Measurements from ENCODE around the gene SARDH. TPM values are rescaled to one million over a fixed set of nuclear protein-coding genes. Genes with fewer than 3 reads are reported as not detected.
A peak's percentile ranks its signal among the peaks of the same experiment; 100 is the strongest.

Gene SARDH
- total and polyA plus RNA-seq, 4 experiments from 2014 or later: 2.5 to 19.3 (median 11.4) TPM

- no peak overlapping the region for H3K4me3 Mint-ChIP-seq
- H3K36me3 ChIP-seq (ENCODE audit: insufficient read depth, low read length): no peaks in the 10 kb centered on the region
- ChIA-PET CTCF (ENCODE audit: partially characterized antibody) (no interaction called here), POLR2A (ENCODE audit: partially characterized antibody) (no interaction called here)
- peaks cover 0 to 25% (median 8%) of the 10 kb centered on the region in 8 donors for H3K9me3 Mint-ChIP-seq
- H3K27me3 ChIP-seq (ENCODE audit: insufficient read depth, low read length): no peaks in the 10 kb centered on the region
- intact Hi-C loops (cut with micrococcal nuclease): no loop called here
- no peaks in the 10 kb centered on the region for H3K4me1 ChIP-seq (ENCODE audit: insufficient read depth, low read length)
- DNase-seq: no peak
- peaks cover 0 to 6% of the 10 kb centered on the region in 2 donors for H3K27me3 Mint-ChIP-seq
- no peaks in the 10 kb centered on the region for H3K9me3 ChIP-seq (ENCODE audit: control insufficient read depth in 1 of 2, low read length in 2 of 2)
- no peak overlapping the region for H3K27ac Mint-ChIP-seq
- no peak overlapping the region for H3K27ac ChIP-seq (ENCODE audit: low read depth, low read length)
- H3K4me1 Mint-ChIP-seq: no peaks in the 10 kb centered on the region
- no peak overlapping the region for H3K4me3 ChIP-seq (ENCODE audit: low read length in 2 of 2)
- H3K36me3 Mint-ChIP-seq: peaks cover 9% of the 10 kb centered on the region in 2 donors
These were observed 23.6 kb upstream of the SARDH start for GRCh38 chr9:133761641-133762248.

- Mint-ChIP-seq H3K27ac (peak overlapping the region in 1 of 7 donors; percentile 41), H3K4me1 (no peaks in the 10 kb centered on the region), H3K9me3 (peaks cover 0 to 18% (median 5%) of the 10 kb centered on the region in 8 donors), H3K4me3 (no peak overlapping the region), H3K36me3 (peaks cover 9% of the 10 kb centered on the region in 2 donors), H3K27me3 (peaks cover 0 to 6% of the 10 kb centered on the region in 2 donors)
- Histone ChIP-seq H3K36me3 (ENCODE audit: insufficient read depth, low read length) (no peaks in the 10 kb centered on the region), H3K27ac (ENCODE audit: low read depth, low read length) (no peak overlapping the region), H3K4me3 (ENCODE audit: low read length in 2 of 2) (no peak overlapping the region), H3K4me1 (ENCODE audit: insufficient read depth, low read length) (no peaks in the 10 kb centered on the region), H3K27me3 (ENCODE audit: insufficient read depth, low read length) (no peaks in the 10 kb centered on the region), H3K9me3 (ENCODE audit: control insufficient read depth in 1 of 2, low read length in 2 of 2) (no peaks in the 10 kb centered on the region)
- intact Hi-C loops (cut with micrococcal nuclease): no loop called here
- ChIA-PET POLR2A (ENCODE audit: partially characterized antibody) (no interaction called here), CTCF (ENCODE audit: partially characterized antibody) (no interaction called here)
- DNase-seq: no peak
These were observed 22.6 kb upstream of the SARDH start for GRCh38 chr9:133760713-133761290.

- Histone ChIP-seq H3K4me1 (ENCODE audit: insufficient read depth, low read length) (no peaks in the 10 kb centered on the region), H3K27me3 (ENCODE audit: insufficient read depth, low read length) (no peaks in the 10 kb centered on the region), H3K36me3 (ENCODE audit: insufficient read depth, low read length) (no peaks in the 10 kb centered on the region), H3K4me3 (ENCODE audit: low read length in 2 of 2) (no peak overlapping the region), H3K9me3 (ENCODE audit: control insufficient read depth in 1 of 2, low read length in 2 of 2) (no peaks in the 10 kb centered on the region), H3K27ac (ENCODE audit: low read depth, low read length) (no peak overlapping the region)
- Mint-ChIP-seq H3K27ac (no peak overlapping the region), H3K9me3 (peaks cover 0 to 11% (median 2%) of the 10 kb centered on the region in 8 donors), H3K4me1 (no peaks in the 10 kb centered on the region), H3K27me3 (peaks cover 0 to 6% of the 10 kb centered on the region in 2 donors), H3K36me3 (peaks cover 9% of the 10 kb centered on the region in 2 donors), H3K4me3 (no peak overlapping the region)
- intact Hi-C loops (cut with micrococcal nuclease): no loop called here
- no peak for DNase-seq
- CTCF ChIA-PET (ENCODE audit: partially characterized antibody): no interaction called here
- POLR2A ChIA-PET (ENCODE audit: partially characterized antibody): no interaction called here
These were observed 21.8 kb upstream of the SARDH start for GRCh38 chr9:133759946-133760345.

GRCh38 chr9:133759146-133759900 lies 21.2 kb upstream of the SARDH start:
- POLR2A ChIA-PET (ENCODE audit: partially characterized antibody): no interaction called here
- intact Hi-C loops (cut with micrococcal nuclease): no loop called here
- no peaks in the 10 kb centered on the region for H3K27me3 ChIP-seq (ENCODE audit: insufficient read depth, low read length)
- H3K9me3 ChIP-seq (ENCODE audit: control insufficient read depth in 1 of 2, low read length in 2 of 2): no peaks in the 10 kb centered on the region
- DNase-seq: no peak
- Mint-ChIP-seq H3K4me1 (peaks cover 0 to 2% (median 0%) of the 10 kb centered on the region in 4 donors), H3K9me3 (peaks cover 0 to 7% (median under 1%) of the 10 kb centered on the region in 8 donors), H3K27ac (no peak overlapping the region), H3K27me3 (peaks cover 0 to 4% of the 10 kb centered on the region in 2 donors), H3K36me3 (peaks cover 4 to 6% of the 10 kb centered on the region in 2 donors), H3K4me3 (no peak overlapping the region)
- H3K4me1 ChIP-seq (ENCODE audit: insufficient read depth, low read length): no peaks in the 10 kb centered on the region
- no peak overlapping the region for H3K4me3 ChIP-seq (ENCODE audit: low read length in 2 of 2)
- CTCF ChIA-PET (ENCODE audit: partially characterized antibody): interaction anchor here (0.6 kb wide), 1 partner anchor 236 kb away, joined by 3 read pairs; no protein-coding TSS in a partner anchor
- H3K27ac ChIP-seq (ENCODE audit: low read depth, low read length): no peak overlapping the region
- H3K36me3 ChIP-seq (ENCODE audit: insufficient read depth, low read length): no peaks in the 10 kb centered on the region

GRCh38 chr9:133758228-133758627 lies 20.1 kb upstream of the SARDH start:
- H3K4me1 Mint-ChIP-seq: peaks cover 0 to 2% (median 0%) of the 10 kb centered on the region in 4 donors
- Histone ChIP-seq H3K9me3 (ENCODE audit: control insufficient read depth in 1 of 2, low read length in 2 of 2) (no peaks in the 10 kb centered on the region), H3K36me3 (ENCODE audit: insufficient read depth, low read length) (no peaks in the 10 kb centered on the region), H3K27ac (ENCODE audit: low read depth, low read length) (no peak overlapping the region), H3K4me1 (ENCODE audit: insufficient read depth, low read length) (no peaks in the 10 kb centered on the region), H3K4me3 (ENCODE audit: low read length in 2 of 2) (no peak overlapping the region), H3K27me3 (ENCODE audit: insufficient read depth, low read length) (no peaks in the 10 kb centered on the region)
- H3K4me3 Mint-ChIP-seq: no peak overlapping the region
- intact Hi-C loops (cut with micrococcal nuclease): no loop called here
- ChIA-PET CTCF (ENCODE audit: partially characterized antibody) (no interaction called here), POLR2A (ENCODE audit: partially characterized antibody) (no interaction called here)
- H3K9me3 Mint-ChIP-seq: no peaks in the 10 kb centered on the region
- no peak for DNase-seq
- peaks cover 3 to 8% of the 10 kb centered on the region in 2 donors for H3K27me3 Mint-ChIP-seq
- peak overlapping the region in 1 of 7 donors; percentile 29 for H3K27ac Mint-ChIP-seq
- H3K36me3 Mint-ChIP-seq: no peaks in the 10 kb centered on the region

GRCh38 chr9:133754688-133755227 lies 16.6 kb upstream of the SARDH start:
- no peaks in the 10 kb centered on the region for H3K36me3 Mint-ChIP-seq
- no peak overlapping the region for H3K27ac Mint-ChIP-seq
- DNase-seq: no peak
- peaks cover 0 to 2% (median 0%) of the 10 kb centered on the region in 4 donors for H3K4me1 Mint-ChIP-seq
- no peaks in the 10 kb centered on the region for H3K4me1 ChIP-seq (ENCODE audit: insufficient read depth, low read length)
- H3K36me3 ChIP-seq (ENCODE audit: insufficient read depth, low read length): no peaks in the 10 kb centered on the region
- H3K27ac ChIP-seq (ENCODE audit: low read depth, low read length): no peak overlapping the region
- no peaks in the 10 kb centered on the region for H3K9me3 ChIP-seq (ENCODE audit: control insufficient read depth in 1 of 2, low read length in 2 of 2)
- H3K4me3 Mint-ChIP-seq: no peak overlapping the region
- H3K27me3 ChIP-seq (ENCODE audit: insufficient read depth, low read length): no peaks in the 10 kb centered on the region
- CTCF ChIA-PET (ENCODE audit: partially characterized antibody): no interaction called here
- intact Hi-C loops (cut with micrococcal nuclease): no loop called here
- H3K9me3 Mint-ChIP-seq: no peaks in the 10 kb centered on the region
- H3K4me3 ChIP-seq (ENCODE audit: low read length in 2 of 2): no peak overlapping the region
- peaks cover 22 to 27% of the 10 kb centered on the region in 2 donors for H3K27me3 Mint-ChIP-seq
- POLR2A ChIA-PET (ENCODE audit: partially characterized antibody): no interaction called here

GRCh38 chr9:133754187-133754586 lies 16.0 kb upstream of the SARDH start:
- Mint-ChIP-seq H3K9me3 (no peaks in the 10 kb centered on the region), H3K4me3 (no peak overlapping the region), H3K36me3 (no peaks in the 10 kb centered on the region), H3K4me1 (peaks cover 0 to 2% (median 0%) of the 10 kb centered on the region in 4 donors), H3K27me3 (peaks cover 25 to 31% of the 10 kb centered on the region in 2 donors), H3K27ac (no peak overlapping the region)
- Histone ChIP-seq H3K36me3 (ENCODE audit: insufficient read depth, low read length) (no peaks in the 10 kb centered on the region), H3K27ac (ENCODE audit: low read depth, low read length) (no peak overlapping the region), H3K27me3 (ENCODE audit: insufficient read depth, low read length) (no peaks in the 10 kb centered on the region), H3K4me1 (ENCODE audit: insufficient read depth, low read length) (no peaks in the 10 kb centered on the region), H3K4me3 (ENCODE audit: low read length in 2 of 2) (no peak overlapping the region), H3K9me3 (ENCODE audit: control insufficient read depth in 1 of 2, low read length in 2 of 2) (no peaks in the 10 kb centered on the region)
- ChIA-PET CTCF (ENCODE audit: partially characterized antibody) (no interaction called here), POLR2A (ENCODE audit: partially characterized antibody) (no interaction called here)
- intact Hi-C loops (cut with micrococcal nuclease): no loop called here
- no peak for DNase-seq
